Nucleus accumbens (tissue), 56 donors: ENCODE data around the gene LPIN3.

Source experiments
- DNase-seq, 56 donors: peaks; one replicate each; lab custom pipeline; 2025; lab: John Stamatoyannopoulos, UW

LPIN3 gene

DNA sequence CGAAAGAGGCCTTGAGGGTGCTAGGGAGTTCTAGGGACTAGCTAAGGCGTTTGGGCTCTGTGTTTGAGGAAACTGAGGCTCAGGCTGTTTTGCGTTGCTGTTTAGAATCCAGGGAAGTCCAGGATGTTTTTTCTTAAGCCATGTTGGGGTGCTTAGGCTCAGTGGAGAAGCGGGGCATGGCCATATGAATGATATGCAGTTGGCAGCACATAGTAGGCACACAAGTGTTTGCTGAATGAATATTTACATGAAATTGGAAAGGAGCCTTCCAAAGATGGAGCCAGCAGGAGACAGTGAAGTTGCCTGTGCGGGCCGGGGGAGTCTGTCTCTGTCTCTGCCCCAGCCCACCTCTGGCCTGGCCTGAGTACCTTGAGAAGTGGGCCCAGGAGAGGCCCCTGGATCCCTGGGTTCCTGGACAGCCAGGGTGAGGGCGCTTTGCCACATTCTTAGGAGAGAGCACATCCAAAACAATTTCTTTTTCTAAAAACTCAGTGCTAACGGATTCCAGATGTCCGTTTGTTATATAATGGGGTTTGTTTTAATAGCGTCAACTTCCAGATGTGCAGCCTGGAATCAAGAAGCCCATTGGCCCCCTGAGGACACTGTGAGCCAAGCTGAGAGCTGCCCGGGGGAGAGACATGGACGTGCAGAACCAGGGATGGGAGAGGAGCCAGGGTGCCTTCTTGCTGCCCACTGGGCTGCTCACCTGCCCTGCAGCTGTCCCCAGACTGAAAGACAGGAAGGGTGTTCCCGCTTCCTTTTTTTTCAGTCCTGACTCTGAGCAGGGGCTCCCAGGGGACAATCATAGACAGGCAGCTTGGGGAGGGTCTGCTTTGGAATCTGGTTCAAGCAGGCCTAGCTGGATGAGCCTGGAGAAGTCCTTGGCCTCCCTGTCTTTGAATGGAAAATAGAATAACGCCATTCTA, 46.1 kb downstream of the LPIN3 start:
- no peak for DNase-seq

DNA sequence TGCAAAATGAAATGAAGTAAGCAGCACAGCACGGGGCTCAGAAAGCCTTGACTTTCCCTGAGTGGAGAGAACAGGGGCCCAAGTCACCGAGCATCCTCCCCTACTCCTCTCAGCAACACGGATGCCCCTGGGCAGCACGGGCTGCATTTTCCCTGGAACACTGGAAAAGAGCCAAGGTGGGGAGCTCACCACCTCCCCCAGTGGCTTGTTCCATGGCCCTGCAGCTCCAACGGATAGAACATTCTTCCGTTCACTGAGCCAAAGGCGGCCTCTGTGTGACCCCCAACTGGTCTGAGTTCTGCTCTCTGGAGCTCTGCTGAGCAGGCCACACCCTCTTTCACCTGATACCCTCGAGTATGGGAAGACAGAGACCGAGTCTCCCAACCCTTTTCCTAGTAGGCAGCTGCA, 46.8 kb downstream of the LPIN3 start:
- no peak for DNase-seq

GRCh38 chr20:41390889-41391288, 50.3 kb downstream of the LPIN3 start:
- DNase-seq: no peak

- no peak for DNase-seq
These were observed 51.0 kb downstream of the LPIN3 start for GRCh38 chr20:41391587-41392001.

GRCh38 chr20:41392295-41392694, 51.7 kb downstream of the LPIN3 start:
- DNase-seq: no peak

- peak in 42 of 56 donors; percentile 9 to 77 (median 48) for DNase-seq
These were observed 52.5 kb downstream of the LPIN3 start for GRCh38 chr20:41392871-41393704.

DNA sequence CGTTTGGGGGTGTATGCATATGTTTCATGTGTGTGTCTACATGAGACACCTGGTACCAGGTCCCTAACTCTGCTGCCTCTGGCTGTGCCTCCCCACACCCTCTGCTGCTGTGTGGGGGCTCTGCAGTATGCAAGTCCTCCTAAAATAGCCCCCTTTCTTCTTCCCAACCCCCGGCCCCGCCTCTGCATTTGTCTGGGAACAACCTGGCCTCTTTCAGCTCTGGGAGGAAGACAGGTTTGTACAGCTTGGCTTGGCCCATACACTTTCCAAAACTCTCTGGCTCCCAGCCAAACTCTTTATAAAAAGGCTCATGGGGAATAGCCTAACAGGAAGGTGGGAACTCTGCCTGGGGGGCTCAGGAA, 53.1 kb downstream of the LPIN3 start:
- peak in 20 of 56 donors; percentile 16 to 58 (median 30) for DNase-seq

- no peak for DNase-seq
These were observed 53.5 kb downstream of the LPIN3 start for GRCh38 chr20:41394081-41394480.

GRCh38 chr20:41394931-41395666, 54.5 kb downstream of the LPIN3 start:
- no peak for DNase-seq

DNA sequence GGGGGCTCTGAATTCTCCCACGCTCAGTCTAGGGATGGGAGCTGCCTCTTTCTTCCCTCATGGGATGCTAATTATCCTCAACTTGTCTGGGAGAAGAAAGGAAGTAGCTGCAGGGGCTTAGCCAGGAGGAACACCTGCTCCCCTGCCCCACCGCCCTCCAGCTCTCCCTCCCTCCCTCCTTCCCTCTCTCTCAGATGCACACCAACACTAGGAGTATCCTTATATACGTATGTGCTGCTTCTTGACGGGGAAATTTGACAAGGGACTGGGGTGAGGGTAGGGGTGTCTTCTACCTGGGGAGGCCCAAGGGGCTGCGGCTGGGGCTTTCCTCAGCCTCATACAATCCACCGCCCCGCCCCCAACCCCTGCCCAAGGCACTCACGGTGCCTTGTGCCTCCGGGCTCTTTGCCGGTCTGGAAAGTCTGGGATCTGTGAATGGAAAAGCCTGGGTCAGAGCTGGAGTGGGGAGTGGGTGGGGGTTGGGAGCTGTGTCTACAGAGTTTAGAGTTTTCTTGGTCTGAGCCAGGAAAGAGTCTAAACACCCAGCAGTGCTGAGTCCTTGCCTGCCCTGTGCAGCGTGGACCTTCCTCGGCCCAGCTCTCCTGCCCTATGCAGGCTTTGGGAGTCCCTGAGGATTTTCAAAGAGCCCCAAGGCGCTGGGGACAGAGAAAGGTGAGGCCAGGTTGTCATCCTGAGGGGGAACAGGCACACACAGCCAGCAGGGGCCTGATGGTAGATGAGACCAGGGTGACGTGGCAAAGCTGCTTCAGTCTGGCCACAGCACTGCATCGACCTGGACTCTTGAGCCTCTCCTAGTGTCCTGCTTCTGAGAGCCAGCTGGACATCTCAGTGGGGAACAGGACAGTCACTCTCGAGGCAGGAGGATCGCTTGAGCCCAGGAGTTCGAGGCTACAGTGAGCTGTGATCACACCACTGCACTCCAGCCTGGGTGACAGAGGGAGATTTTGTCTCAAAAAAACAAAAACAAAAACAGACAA, 55.3 kb downstream of the LPIN3 start:
- DNase-seq: no peak

DNA sequence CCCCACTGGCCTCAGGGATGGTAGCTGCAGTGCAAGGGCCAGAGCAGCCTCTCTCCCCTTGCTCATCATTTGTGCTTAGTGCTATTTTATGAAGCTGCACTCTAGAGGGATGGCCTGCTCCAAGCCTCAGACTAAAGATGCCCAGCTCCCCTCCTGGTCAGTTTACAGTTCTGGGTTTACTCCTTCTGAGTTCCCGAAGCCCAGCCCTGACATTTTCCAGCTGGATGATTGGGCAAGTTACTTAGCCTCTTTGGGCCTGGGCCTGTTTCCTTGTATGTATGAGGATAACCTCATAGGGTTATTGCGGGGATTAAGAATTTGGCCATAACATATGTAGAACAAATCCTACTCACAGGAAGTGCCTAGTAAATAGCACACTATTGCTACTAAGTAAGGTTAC, 57.8 kb downstream of the LPIN3 start:
- no peak for DNase-seq

DNA sequence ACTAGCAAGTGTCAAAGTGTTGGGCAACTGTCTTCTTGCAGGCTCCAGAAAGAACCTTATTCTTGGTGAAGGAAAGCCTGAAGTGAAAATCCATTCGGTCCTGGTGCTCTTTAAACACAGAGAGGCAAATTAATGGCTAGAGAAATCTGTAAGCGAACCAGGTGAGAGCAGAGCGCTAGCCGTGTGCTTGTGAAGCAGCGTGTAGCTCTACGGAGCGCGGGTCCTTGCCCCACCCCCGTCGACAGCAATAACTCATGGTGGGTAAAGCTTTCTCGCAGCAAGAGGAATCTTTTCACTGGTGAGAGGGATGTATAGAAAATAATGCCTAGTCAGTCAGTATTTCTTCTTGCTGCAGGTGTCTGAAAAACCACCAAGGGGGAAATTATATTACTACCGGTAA, 63.0 kb downstream of the LPIN3 start:
- no peak for DNase-seq

DNA sequence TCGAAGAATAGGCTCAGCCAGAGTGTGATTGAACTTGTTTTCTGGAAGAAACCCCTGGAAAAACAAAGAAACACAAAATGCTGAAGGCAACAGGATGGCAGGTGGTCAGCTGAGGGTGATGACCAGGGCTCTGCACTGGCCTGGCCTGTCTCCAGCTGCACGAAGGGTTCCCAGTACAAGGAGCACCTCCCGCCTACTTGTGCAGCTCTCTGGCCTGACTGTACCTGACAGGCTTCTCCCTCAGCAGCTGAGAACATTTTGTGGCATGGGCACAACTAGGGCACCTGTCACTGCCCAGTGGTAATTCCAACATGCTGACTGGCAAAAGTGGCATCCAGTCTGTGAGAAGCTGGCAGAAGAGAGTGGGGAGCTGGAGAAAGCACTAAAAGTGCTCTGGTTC, 64.8 kb downstream of the LPIN3 start:
- no peak for DNase-seq

DNA sequence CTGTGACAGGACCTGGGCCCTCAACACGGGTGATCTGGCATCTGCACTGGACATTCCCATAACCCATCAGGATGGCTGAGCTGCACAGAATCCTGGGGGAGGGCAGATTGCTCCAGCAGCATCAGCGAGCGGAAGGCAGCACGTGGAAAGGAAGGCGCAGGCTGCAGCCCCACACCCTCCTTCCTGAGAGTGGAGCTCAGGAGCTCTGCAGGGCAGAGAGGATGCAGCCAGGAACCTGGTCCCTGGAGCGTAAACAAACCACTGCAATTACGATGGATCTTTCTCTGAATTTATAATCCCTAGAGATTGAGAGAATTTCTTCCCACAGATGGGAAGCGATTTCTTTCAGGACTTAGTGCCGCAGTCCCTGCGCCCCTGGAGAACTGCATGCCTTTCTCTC, 65.7 kb downstream of the LPIN3 start:
- DNase-seq: no peak

DNA sequence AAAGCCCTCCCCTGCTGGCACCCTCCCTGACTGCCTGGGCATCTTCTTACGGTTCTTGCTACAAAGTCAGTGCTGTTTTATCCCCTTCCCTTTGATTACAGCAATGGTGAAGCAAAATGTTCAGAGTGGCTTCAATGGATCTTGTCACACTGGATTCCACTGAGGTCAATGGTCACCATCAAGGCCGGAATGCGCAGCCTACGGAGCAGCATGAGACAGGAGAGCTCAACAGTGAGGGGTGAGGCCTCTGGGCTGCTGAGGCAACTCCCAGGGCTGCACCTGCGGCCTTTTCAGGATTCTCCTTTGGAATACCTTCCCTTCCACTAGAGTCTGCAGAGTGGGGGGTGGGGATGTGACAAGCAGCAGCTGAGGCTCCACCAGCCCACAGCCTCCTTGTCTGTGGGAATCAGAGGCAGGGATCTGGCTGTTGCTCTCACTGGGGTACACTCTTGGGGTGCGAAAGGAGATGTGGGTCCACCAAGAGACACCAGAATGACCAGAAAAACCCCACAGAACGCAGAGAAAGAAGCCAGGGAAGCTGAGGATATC, 66.3 kb downstream of the LPIN3 start:
- DNase-seq: no peak

- DNase-seq: no peak
These were observed 67.0 kb downstream of the LPIN3 start for GRCh38 chr20:41407607-41408006.

GRCh38 chr20:41408156-41408794, 67.7 kb downstream of the LPIN3 start:
- no peak for DNase-seq

DNA sequence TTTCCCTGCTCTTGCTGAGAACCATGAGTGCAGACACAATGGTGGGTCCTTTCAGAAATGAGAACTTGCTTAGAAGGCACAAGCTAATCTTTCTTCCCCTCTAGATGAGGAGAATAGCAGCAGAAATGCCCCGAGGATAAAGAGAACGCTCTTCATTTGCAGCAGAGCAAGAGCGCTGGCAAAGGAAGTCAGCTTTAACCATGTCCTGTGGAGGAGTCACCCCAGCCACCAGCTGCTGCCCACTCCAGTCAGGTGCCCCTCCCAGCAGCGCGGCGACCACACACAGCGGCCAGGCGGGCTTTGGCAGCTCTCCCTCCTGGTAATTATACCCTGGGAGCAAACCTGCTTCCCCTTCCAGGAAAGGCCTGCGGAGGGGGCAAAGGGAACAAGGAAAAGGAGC, 68.4 kb downstream of the LPIN3 start:
- DNase-seq: peak in 28 of 56 donors; percentile 8 to 65 (median 29)
